Left cardiac atrium (tissue), 4 donors: ENCODE data around the gene FOXL3. TPM values are rescaled to one million over a fixed set of nuclear protein-coding genes. Genes with fewer than 3 reads are reported as not detected.
A peak's percentile ranks its signal among the peaks of the same experiment; 100 is the strongest.
"Not testable (repeated sequence)": the region's sequence is repeated elsewhere in the genome, so short reads cannot be mapped to it uniquely, and the experiment has no call there.

Experiments
- ATAC-seq, 2 donors: fragments of 200-7000 bp; cut with Tn5 transposase; one replicate each; pipeline ENCODE4 v1.9.1; 2020; ENCODE audit warnings: mild to moderate bottlenecking in 2 of 2, moderate library complexity in 2 of 2
- DNase-seq: peaks from one replicate; pipeline ENCODE4 v3.0.0-alpha.2; 2020
- intact Hi-C, 2 donors: fragments of 100-400 bp; cut with DNase I; formaldehyde crosslinking; loops; one replicate each; pipeline versions ENCODE4 v1.14.1 to v1.15.1; 2022 to 2023
- total RNA-seq, 2 donors: library from RNA; stranded (reverse); fragmentation: NEBNext Ultra II Directional; extraction: Animal tissue kit (Norgen Biotek cat#: 25700); gene quantifications; one replicate each; pipeline ENCODE4 v1.2.1, GENCODE V29; 2021
- donor health status: DM: no; HTN: yes; CAD: no.
- donor health status: DM: no; HTN: yes; CAD: no; lungs with severe emphysema.
- donor health status: DM: yes; HTN: yes; CAD: no.
- donor health status: Dilated cardiomyopathy.

The FOXL3 gene
- total RNA-seq, 2 donors from 2014 or later: not detected

- intact Hi-C loops: loop anchor here in 1 of 2 donors (10.0 kb wide), 1 partner anchor 307 kb away; no protein-coding TSS in a partner anchor
- DNase-seq (peak; percentile 11), ATAC-seq (no peak)
Measured at GRCh38 chr7:327991-328702, 38.2 kb downstream of the FOXL3 start.

GRCh38 chr7:329691-330281 is 39.8 kb downstream of the FOXL3 start:
- ATAC-seq: no peak
- DNase-seq: peak; percentile 6
- intact Hi-C loops: loop anchor here (5.0 to 10.0 kb wide), 5 partner anchors 185 to 403 kb away; partner anchors contain the start of gene PDGFA (in 2 of the 2)

- intact Hi-C loops: loop anchor here (5.0 to 10.0 kb wide), 4 partner anchors 184 to 402 kb away; partner anchors contain the start of gene PDGFA (in 2 of the 2)
- DNase-seq (peak; percentile 3), ATAC-seq (no peak)
Measured at GRCh38 chr7:330511-331230, 40.7 kb downstream of the FOXL3 start.

GRCh38 chr7:332020-332517 is 42.1 kb downstream of the FOXL3 start:
- ATAC-seq (no peak), DNase-seq (no peak)
- intact Hi-C loops: loop anchor here (5.0 to 10.0 kb wide), 4 partner anchors 183 to 400 kb away; partner anchors contain the start of gene PDGFA (in 2 of the 2)

GRCh38 chr7:332646-333392 is 42.8 kb downstream of the FOXL3 start:
- DNase-seq (peak; percentile 85), ATAC-seq (peak; percentile 91 to 96)
- intact Hi-C loops: loop anchor here (5.0 to 10.0 kb wide), 4 partner anchors 182 to 399 kb away; partner anchors contain the start of gene PDGFA (in 2 of the 2)

- DNase-seq: peak; percentile 82
- peak; percentile 68 to 73 for ATAC-seq
- intact Hi-C loops: loop anchor here (5.0 to 10.0 kb wide), 4 partner anchors 181 to 399 kb away; partner anchors contain the start of gene PDGFA (in 2 of the 2)
Measured at GRCh38 chr7:333393-333764, 43.4 kb downstream of the FOXL3 start.

- intact Hi-C loops: loop anchor here (5.0 to 10.0 kb wide), 4 partner anchors 180 to 398 kb away; partner anchors contain the start of gene PDGFA (in 2 of the 2)
- ATAC-seq: no peak
- DNase-seq: peak; percentile 10
Measured at GRCh38 chr7:334618-335357, 44.8 kb downstream of the FOXL3 start.

GRCh38 chr7:335358-336148 is 45.6 kb downstream of the FOXL3 start:
- intact Hi-C loops: loop anchor here in 1 of 2 donors (10.0 kb wide), 1 partner anchor 179 kb away; the partner anchor contains the start of gene PDGFA
- peak; percentile 12 for DNase-seq
- ATAC-seq: no peak

- not testable (repeated sequence) for ATAC-seq
- intact Hi-C loops: loop anchor here in 1 of 2 donors (10.0 kb wide), 1 partner anchor 179 kb away; the partner anchor contains the start of gene PDGFA
- DNase-seq: peak; percentile 3
Measured at GRCh38 chr7:336149-336533, 46.2 kb downstream of the FOXL3 start.

GRCh38 chr7:336810-337566 is 47.0 kb downstream of the FOXL3 start:
- DNase-seq: peak; percentile 16
- intact Hi-C loops: loop anchor here in 1 of 2 donors (10.0 kb wide), 1 partner anchor 178 kb away; the partner anchor contains the start of gene PDGFA

GRCh38 chr7:337567-337951 is 47.6 kb downstream of the FOXL3 start:
- intact Hi-C loops: loop anchor here in 1 of 2 donors (10.0 kb wide), 1 partner anchor 177 kb away; the partner anchor contains the start of gene PDGFA
- ATAC-seq (no peak), DNase-seq (no peak)

More at GRCh38 chr7:336810-337566, 47.0 kb downstream of the FOXL3 start:
- ATAC-seq: no peak

GRCh38 chr7:338295-339061 is 48.5 kb downstream of the FOXL3 start:
- intact Hi-C loops: loop anchor here in 1 of 2 donors (10.0 kb wide), 1 partner anchor 176 kb away; the partner anchor contains the start of gene PDGFA
- DNase-seq (peak; percentile 14), ATAC-seq (no peak)

GRCh38 chr7:339062-339342 is 49.0 kb downstream of the FOXL3 start:
- no peak for DNase-seq
- ATAC-seq: no peak
- intact Hi-C loops: loop anchor here in 1 of 2 donors (10.0 kb wide), 1 partner anchor 176 kb away; the partner anchor contains the start of gene PDGFA

- intact Hi-C loops: loop anchor here in 1 of 2 donors (10.0 kb wide), 1 partner anchor 175 kb away; the partner anchor contains the start of gene PDGFA
- ATAC-seq (no peak), DNase-seq (no peak)
Measured at GRCh38 chr7:339696-340095, 49.7 kb downstream of the FOXL3 start.

GRCh38 chr7:340200-340937 is 50.4 kb downstream of the FOXL3 start:
- no peak for ATAC-seq
- intact Hi-C loops: no loop called here
- DNase-seq: no peak
